ENCODE measurements around the gene RAD51B.
A peak's percentile ranks its signal among the peaks of the same experiment; 100 is the strongest.

RAD51B gene

DNA sequence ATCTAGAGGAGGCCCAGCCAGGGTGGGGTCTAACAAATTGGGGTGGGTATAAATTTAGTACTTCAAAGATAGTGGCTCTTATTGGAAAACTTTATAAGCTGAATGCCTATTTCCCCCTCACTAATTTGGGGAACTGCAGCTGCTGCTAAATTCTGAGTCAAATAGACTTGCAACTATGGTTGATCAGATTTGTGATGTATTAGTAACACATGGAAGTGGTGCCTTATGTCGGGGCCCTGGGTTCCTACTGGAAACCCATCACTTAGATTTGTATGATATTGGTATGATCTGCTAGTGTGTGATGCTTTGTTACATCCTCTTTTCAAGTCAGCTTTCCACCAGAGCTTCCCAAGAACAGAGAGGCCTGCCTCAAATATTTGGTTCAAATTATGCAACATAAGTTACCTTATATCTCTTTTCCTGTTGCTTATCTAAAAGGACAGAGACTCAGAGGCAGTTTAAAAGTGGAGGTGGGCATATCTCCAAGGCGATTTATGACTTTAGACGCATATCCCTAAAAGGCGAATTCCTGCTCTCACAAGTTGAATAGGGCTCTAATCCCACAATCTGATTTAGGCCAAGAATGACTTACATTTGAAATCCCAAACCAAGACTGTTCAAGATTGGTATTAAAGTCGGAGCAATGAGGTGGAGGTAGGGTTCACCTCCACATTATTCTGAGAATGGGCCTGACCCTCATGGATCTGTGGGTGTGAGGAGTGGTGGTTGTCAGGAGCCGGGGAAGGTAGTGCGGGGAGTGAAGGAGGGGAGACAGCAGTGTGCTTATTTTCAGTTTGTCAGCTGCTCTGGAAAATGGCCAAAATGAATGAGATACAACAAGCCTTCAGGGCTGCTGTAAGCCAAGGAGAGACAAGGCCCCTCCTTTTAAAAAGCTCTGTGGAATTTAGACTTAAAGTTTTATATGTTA is 425.8 kb downstream of the RAD51B start:
- H3K9ac ChIP-seq (ENCODE audit: low read length) = peak overlapping the region; percentile 60
- peak overlapping the region; percentile 61 for H3K4me3 ChIP-seq (ENCODE audit: low read length)
- peak; percentile 57 for DNase-seq (ENCODE audit: low read depth)
- no peaks in the 10 kb centered on the region for H3K9me3 ChIP-seq (ENCODE audit: control insufficient read depth, low read length)
- no peaks in the 10 kb centered on the region for H3K27me3 ChIP-seq (replicated peaks; ENCODE audit: control insufficient read depth, insufficient read depth, low read length)
- peaks cover 64% of the 10 kb centered on the region for H3K4me1 ChIP-seq (ENCODE audit: control insufficient read depth, insufficient read depth, low read length)
- H3K36me3 ChIP-seq (ENCODE audit: control insufficient read depth, insufficient read depth, low read length, severe bottlenecking) = no peaks in the 10 kb centered on the region

GRCh38 chr14:68246074-68246785 is 426.7 kb downstream of the RAD51B start:
- Histone ChIP-seq H3K4me3 (ENCODE audit: low read length) (no peak overlapping the region), H3K9ac (ENCODE audit: low read length) (peak overlapping the region; percentile 60), H3K4me1 (ENCODE audit: control insufficient read depth, insufficient read depth, low read length) (peaks cover 71% of the 10 kb centered on the region), H3K36me3 (ENCODE audit: control insufficient read depth, insufficient read depth, low read length, severe bottlenecking) (no peaks in the 10 kb centered on the region), H3K9me3 (ENCODE audit: control insufficient read depth, low read length) (no peaks in the 10 kb centered on the region), H3K27me3 (replicated peaks; ENCODE audit: control insufficient read depth, insufficient read depth, low read length) (no peaks in the 10 kb centered on the region)
- no peak for DNase-seq (ENCODE audit: low read depth)

DNA sequence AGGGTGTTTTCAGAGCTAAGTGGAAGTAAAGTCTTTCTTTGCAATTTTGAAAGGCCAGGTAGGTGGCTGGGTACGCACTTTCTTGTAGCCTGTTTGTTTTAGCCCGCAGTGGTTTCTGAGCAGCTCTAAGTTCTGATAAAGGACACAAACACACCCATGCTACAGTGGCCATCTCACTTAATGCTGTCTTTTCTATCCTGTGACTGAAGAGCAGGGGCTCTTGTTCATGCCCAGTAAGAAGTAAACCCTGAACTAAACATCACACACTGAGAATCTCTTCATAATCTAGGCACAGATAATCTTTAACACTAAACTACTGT is 427.2 kb downstream of the RAD51B start:
- Histone ChIP-seq H3K9ac (ENCODE audit: low read length) (peak overlapping the region; percentile 60), H3K27me3 (replicated peaks; ENCODE audit: control insufficient read depth, insufficient read depth, low read length) (no peaks in the 10 kb centered on the region), H3K9me3 (ENCODE audit: control insufficient read depth, low read length) (no peaks in the 10 kb centered on the region), H3K4me3 (ENCODE audit: low read length) (no peak overlapping the region), H3K36me3 (ENCODE audit: control insufficient read depth, insufficient read depth, low read length, severe bottlenecking) (no peaks in the 10 kb centered on the region), H3K4me1 (ENCODE audit: control insufficient read depth, insufficient read depth, low read length) (peaks cover 71% of the 10 kb centered on the region)
- DNase-seq (ENCODE audit: low read depth) = no peak

DNA sequence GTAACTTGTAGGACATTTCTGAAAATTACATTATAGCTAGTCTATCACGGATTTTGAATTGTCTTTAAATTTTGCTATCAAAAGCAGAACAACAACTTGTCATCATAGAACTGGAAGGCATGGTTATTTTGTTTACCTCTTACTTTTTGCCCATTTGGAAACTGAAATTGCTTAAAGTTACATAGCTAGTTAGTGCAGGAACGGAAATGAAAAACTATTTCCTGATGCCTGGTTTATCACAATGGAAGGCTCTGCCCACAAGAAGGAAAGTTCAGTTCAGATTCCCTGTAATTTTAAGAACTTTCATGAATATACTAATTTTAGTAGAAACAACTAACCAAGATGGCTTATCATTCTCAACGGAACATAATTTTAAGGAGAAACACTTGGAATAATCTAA is 427.7 kb downstream of the RAD51B start:
- Histone ChIP-seq H3K27me3 (replicated peaks; ENCODE audit: control insufficient read depth, insufficient read depth, low read length) (no peaks in the 10 kb centered on the region), H3K4me1 (ENCODE audit: control insufficient read depth, insufficient read depth, low read length) (peaks cover 71% of the 10 kb centered on the region), H3K9me3 (ENCODE audit: control insufficient read depth, low read length) (no peaks in the 10 kb centered on the region), H3K36me3 (ENCODE audit: control insufficient read depth, insufficient read depth, low read length, severe bottlenecking) (no peaks in the 10 kb centered on the region), H3K9ac (ENCODE audit: low read length) (peak overlapping the region; percentile 75), H3K4me3 (ENCODE audit: low read length) (no peak overlapping the region)
- no peak for DNase-seq (ENCODE audit: low read depth)

DNA sequence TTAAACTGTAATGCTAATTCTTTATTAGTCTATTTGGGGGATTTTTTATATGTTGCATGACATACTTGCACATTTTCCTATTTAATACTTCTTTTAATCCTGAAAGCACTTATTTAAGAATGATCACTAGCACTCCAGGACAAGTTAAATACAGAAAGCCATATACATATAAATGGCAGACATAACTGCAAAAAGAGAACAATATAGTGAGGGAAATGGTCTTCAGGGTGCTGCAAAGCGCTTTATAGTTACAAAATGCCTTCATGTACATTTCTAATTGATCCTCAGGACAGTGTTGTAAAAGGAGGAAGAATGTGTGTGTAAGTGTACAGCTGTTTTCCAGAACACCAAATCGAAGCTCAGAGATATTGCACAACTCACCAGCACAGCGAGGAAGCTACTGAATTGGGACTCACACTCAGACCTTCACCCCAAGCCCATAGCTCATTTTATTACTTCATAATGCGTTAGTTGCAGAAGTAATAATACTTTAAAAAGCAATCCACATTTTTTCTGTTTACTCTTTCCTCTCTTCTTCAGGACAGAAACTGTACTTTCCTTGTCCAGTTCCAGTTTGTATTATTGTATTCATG is 428.2 kb downstream of the RAD51B start:
- Histone ChIP-seq H3K4me1 (ENCODE audit: control insufficient read depth, insufficient read depth, low read length) (peaks cover 71% of the 10 kb centered on the region), H3K27me3 (replicated peaks; ENCODE audit: control insufficient read depth, insufficient read depth, low read length) (no peaks in the 10 kb centered on the region), H3K9me3 (ENCODE audit: control insufficient read depth, low read length) (no peaks in the 10 kb centered on the region), H3K9ac (ENCODE audit: low read length) (peak overlapping the region; percentile 75), H3K4me3 (ENCODE audit: low read length) (peak overlapping the region; percentile 12), H3K36me3 (ENCODE audit: control insufficient read depth, insufficient read depth, low read length, severe bottlenecking) (no peaks in the 10 kb centered on the region)
- DNase-seq (ENCODE audit: low read depth) = peak; percentile 43

- peak overlapping the region; percentile 75 for H3K9ac ChIP-seq (ENCODE audit: low read length)
- H3K4me3 ChIP-seq (ENCODE audit: low read length) = peak overlapping the region; percentile 12
- DNase-seq (ENCODE audit: low read depth) = peak; percentile 81
- H3K4me1 ChIP-seq (ENCODE audit: control insufficient read depth, insufficient read depth, low read length) = peaks cover 66% of the 10 kb centered on the region
- no peaks in the 10 kb centered on the region for H3K36me3 ChIP-seq (ENCODE audit: control insufficient read depth, insufficient read depth, low read length, severe bottlenecking)
- H3K27me3 ChIP-seq (replicated peaks; ENCODE audit: control insufficient read depth, insufficient read depth, low read length) = no peaks in the 10 kb centered on the region
- H3K9me3 ChIP-seq (ENCODE audit: control insufficient read depth, low read length) = no peaks in the 10 kb centered on the region
Measured at GRCh38 chr14:68248481-68249255, 429.1 kb downstream of the RAD51B start.

- Histone ChIP-seq H3K9ac (ENCODE audit: low read length) (peak overlapping the region; percentile 75), H3K36me3 (ENCODE audit: control insufficient read depth, insufficient read depth, low read length, severe bottlenecking) (no peaks in the 10 kb centered on the region), H3K4me3 (ENCODE audit: low read length) (no peak overlapping the region), H3K9me3 (ENCODE audit: control insufficient read depth, low read length) (no peaks in the 10 kb centered on the region), H3K4me1 (ENCODE audit: control insufficient read depth, insufficient read depth, low read length) (peaks cover 64% of the 10 kb centered on the region), H3K27me3 (replicated peaks; ENCODE audit: control insufficient read depth, insufficient read depth, low read length) (no peaks in the 10 kb centered on the region)
- peak; percentile 77 for DNase-seq (ENCODE audit: low read depth)
Measured at GRCh38 chr14:68249661-68250451, 430.3 kb downstream of the RAD51B start.

- H3K27me3 ChIP-seq (replicated peaks; ENCODE audit: control insufficient read depth, insufficient read depth, low read length) = no peaks in the 10 kb centered on the region
- peak overlapping the region; percentile 75 for H3K9ac ChIP-seq (ENCODE audit: low read length)
- H3K9me3 ChIP-seq (ENCODE audit: control insufficient read depth, low read length) = no peaks in the 10 kb centered on the region
- peaks cover 64% of the 10 kb centered on the region for H3K4me1 ChIP-seq (ENCODE audit: control insufficient read depth, insufficient read depth, low read length)
- H3K36me3 ChIP-seq (ENCODE audit: control insufficient read depth, insufficient read depth, low read length, severe bottlenecking) = no peaks in the 10 kb centered on the region
- H3K4me3 ChIP-seq (ENCODE audit: low read length) = no peak overlapping the region
- no peak for DNase-seq (ENCODE audit: low read depth)
Measured at GRCh38 chr14:68250927-68251768, 431.6 kb downstream of the RAD51B start.

- no peaks in the 10 kb centered on the region for H3K36me3 ChIP-seq (ENCODE audit: control insufficient read depth, insufficient read depth, low read length, severe bottlenecking)
- H3K9ac ChIP-seq (ENCODE audit: low read length) = no peak overlapping the region
- no peaks in the 10 kb centered on the region for H3K27me3 ChIP-seq (replicated peaks; ENCODE audit: control insufficient read depth, insufficient read depth, low read length)
- no peak overlapping the region for H3K4me3 ChIP-seq (ENCODE audit: low read length)
- no peak for DNase-seq (ENCODE audit: low read depth)
- H3K4me1 ChIP-seq (ENCODE audit: control insufficient read depth, insufficient read depth, low read length) = peaks cover 58% of the 10 kb centered on the region
- no peaks in the 10 kb centered on the region for H3K9me3 ChIP-seq (ENCODE audit: control insufficient read depth, low read length)
Measured at GRCh38 chr14:68251769-68252100, 432.2 kb downstream of the RAD51B start.
